Measurements from ENCODE around the gene STAU1.
"Not testable (repeated sequence)": the region's sequence is repeated elsewhere in the genome, so short reads cannot be mapped to it uniquely, and the experiment has no call there.

STAU1 gene

GRCh38 chr20:49134797-49135196 lies 53.3 kb downstream of the STAU1 start:
- peak; percentile 82 for TF ChIP-seq REST (IDR thresholded peaks at IDR 0.05; ENCODE audit: insufficient replicate concordance, low read depth)
- H3K27ac ChIP-seq (replicated peaks); H3K4me3 ChIP-seq (replicated peaks; ENCODE audit: insufficient read depth, low read length); DNase-seq (ENCODE audit: low read depth in 1 of 2, low spot score in 1 of 2); H3K27me3 ChIP-seq (ENCODE audit: insufficient read depth, poor library complexity, severe bottlenecking): not testable (repeated sequence)

- no peak overlapping the region for H3K27ac ChIP-seq (replicated peaks)
- no peak for TF ChIP-seq POLR2AphosphoS5 (IDR thresholded peaks at IDR 0.05; ENCODE audit: low read depth)
- TF ChIP-seq GABPA (IDR thresholded peaks at IDR 0.05; ENCODE audit: low read depth) = no peak
- no peak for TF ChIP-seq CTCF (IDR thresholded peaks at IDR 0.05; ENCODE audit: insufficient read depth, low read length)
- no peak for TF ChIP-seq REST (IDR thresholded peaks at IDR 0.05; ENCODE audit: insufficient replicate concordance, low read depth)
- no peak for TF ChIP-seq SPI1 (IDR thresholded peaks at IDR 0.05; ENCODE audit: borderline replicate concordance, low read depth)
- H3K4me3 ChIP-seq (replicated peaks; ENCODE audit: insufficient read depth, low read length) = no peak overlapping the region
- no peak for DNase-seq (ENCODE audit: low read depth in 1 of 2, low spot score in 1 of 2)
- no peaks in the 10 kb centered on the region for H3K27me3 ChIP-seq (ENCODE audit: insufficient read depth, poor library complexity, severe bottlenecking)
Observed at GRCh38 chr20:49133571-49133970, 54.6 kb downstream of the STAU1 start.

GRCh38 chr20:49132995-49133478 lies 55.1 kb downstream of the STAU1 start:
- Histone ChIP-seq H3K27ac (replicated peaks) (no peak overlapping the region), H3K27me3 (ENCODE audit: insufficient read depth, poor library complexity, severe bottlenecking) (no peaks in the 10 kb centered on the region), H3K4me3 (replicated peaks; ENCODE audit: insufficient read depth, low read length) (no peak overlapping the region)
- DNase-seq (ENCODE audit: low read depth in 1 of 2, low spot score in 1 of 2) = peak in 1 of 2 experiments; percentile 56
- TF ChIP-seq POLR2AphosphoS5 (IDR thresholded peaks at IDR 0.05; ENCODE audit: low read depth) (no peak), CTCF (IDR thresholded peaks at IDR 0.05; ENCODE audit: insufficient read depth, low read length) (peak; percentile 19)

GRCh38 chr20:49123982-49124381 lies 64.2 kb downstream of the STAU1 start:
- Histone ChIP-seq H3K4me3 (replicated peaks; ENCODE audit: insufficient read depth, low read length) (no peak overlapping the region), H3K27ac (replicated peaks) (no peak overlapping the region), H3K27me3 (ENCODE audit: insufficient read depth, poor library complexity, severe bottlenecking) (no peaks in the 10 kb centered on the region)
- TF ChIP-seq GABPA (IDR thresholded peaks at IDR 0.05; ENCODE audit: low read depth) (no peak), CTCF (IDR thresholded peaks at IDR 0.05; ENCODE audit: insufficient read depth, low read length) (no peak), SPI1 (IDR thresholded peaks at IDR 0.05; ENCODE audit: borderline replicate concordance, low read depth) (no peak), REST (IDR thresholded peaks at IDR 0.05; ENCODE audit: insufficient replicate concordance, low read depth) (no peak), POLR2AphosphoS5 (IDR thresholded peaks at IDR 0.05; ENCODE audit: low read depth) (no peak)
- no peak for DNase-seq (ENCODE audit: low read depth in 1 of 2, low spot score in 1 of 2)

Measured in HL-60 (cell line).